Renal pelvis (tissue), 4 donors: ENCODE measurements around the gene SRSF8. TPM values are rescaled to one million over a fixed set of nuclear protein-coding genes. Genes with fewer than 3 reads are reported as not detected.
"Not testable (repeated sequence)": the region's sequence is repeated elsewhere in the genome, so short reads cannot be mapped to it uniquely, and the experiment has no call there.

ENCODE experiments used
- DNase-seq: peaks from one replicate; pipeline ENCODE4 v3.0.0-alpha.2; 2013
- polyA plus RNA-seq, 3 donors: library from polyadenylated mRNA; unstranded; fragments of 120-200 nt; gene quantifications; one replicate each; pipeline ENCODE4 v1.2.1, GENCODE V29; 2013; ENCODE audit not compliant: insufficient read length in 3 of 3

The SRSF8 gene
- polyA plus RNA-seq, 3 donors: 55.3 to 64.3 (median 56.3) TPM

DNA sequence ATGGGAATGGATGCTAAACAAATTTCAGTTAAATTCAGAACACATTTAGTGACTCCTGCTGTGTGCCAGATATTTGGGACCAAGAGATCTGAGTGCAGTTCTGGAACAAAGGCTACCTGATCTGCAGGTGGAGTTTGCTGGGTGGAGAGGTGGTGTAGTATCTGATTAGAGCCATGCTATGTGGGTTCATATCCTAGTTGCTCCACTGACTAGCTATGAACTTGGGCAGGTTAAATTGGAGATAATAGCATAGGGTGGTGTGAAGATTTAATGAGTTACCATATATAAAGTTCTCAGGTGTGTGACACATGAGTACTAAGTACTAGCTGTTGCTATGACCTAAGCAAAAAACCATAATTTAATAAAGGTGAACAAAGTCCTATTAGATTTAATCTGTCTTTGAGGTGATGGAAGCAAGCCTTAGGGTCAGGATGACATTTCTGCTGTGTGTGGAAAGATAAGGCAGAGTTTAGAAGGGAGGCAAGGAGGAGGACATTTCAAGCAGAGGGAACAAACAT lies 25.0 kb downstream of the SRSF8 start:
- DNase-seq: no peak

DNA sequence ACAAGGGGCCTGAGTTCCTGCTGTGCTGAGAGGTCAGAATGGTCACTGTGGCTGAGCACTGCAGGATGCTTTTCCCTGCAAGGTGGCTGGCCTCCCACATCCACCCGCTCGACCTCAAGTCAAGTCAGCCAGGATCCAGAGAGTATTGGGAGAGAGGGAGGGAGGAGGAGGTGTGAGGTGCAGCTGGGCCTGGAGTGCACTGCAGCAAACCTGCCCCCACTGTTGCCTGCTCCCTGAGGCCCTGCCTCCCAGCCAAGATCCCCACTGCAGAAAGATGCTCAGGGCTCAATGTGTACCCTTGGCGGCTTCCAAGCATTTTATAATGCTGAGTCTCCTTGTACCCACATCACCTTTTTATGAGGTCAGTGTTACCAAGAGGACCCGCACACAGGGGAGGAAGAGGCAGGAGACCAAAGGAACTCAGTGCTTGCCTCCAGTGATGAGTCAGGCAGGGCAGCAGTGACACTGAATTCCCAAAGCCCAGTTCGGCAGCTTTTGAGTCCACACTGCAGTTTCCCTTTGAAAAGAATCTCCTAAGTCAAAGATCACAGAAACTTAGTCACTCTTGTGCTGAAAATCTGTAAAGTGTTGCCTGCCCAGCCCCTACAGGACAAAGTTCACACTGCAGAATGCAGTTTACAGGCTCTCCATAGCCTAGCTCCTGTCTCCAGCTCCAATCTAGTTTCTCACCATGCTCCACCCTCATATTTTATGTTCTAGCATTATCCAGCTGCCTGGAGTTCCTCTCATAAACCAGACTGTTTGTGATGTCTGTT lies 26.0 kb downstream of the SRSF8 start:
- DNase-seq: no peak

DNA sequence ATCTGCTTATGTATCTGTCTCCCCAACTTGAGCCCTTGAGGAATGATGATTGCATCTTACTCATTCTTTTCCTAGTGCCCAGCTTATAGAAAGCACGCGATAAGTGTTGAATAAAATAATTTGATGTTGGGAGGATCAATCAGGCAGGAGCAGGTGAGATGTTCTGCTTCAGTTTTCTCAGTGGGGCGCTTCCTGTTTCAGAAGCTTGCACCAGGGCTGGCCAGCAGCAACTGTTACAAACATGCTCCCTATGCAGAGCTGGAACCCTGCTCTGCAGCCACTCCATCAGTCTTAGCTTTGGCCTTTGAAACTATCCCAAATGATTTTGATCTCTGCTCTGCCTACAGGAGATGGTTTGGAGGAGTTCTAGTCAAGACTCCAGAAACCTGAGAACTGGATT lies 26.8 kb downstream of the SRSF8 start:
- DNase-seq: no peak

DNA sequence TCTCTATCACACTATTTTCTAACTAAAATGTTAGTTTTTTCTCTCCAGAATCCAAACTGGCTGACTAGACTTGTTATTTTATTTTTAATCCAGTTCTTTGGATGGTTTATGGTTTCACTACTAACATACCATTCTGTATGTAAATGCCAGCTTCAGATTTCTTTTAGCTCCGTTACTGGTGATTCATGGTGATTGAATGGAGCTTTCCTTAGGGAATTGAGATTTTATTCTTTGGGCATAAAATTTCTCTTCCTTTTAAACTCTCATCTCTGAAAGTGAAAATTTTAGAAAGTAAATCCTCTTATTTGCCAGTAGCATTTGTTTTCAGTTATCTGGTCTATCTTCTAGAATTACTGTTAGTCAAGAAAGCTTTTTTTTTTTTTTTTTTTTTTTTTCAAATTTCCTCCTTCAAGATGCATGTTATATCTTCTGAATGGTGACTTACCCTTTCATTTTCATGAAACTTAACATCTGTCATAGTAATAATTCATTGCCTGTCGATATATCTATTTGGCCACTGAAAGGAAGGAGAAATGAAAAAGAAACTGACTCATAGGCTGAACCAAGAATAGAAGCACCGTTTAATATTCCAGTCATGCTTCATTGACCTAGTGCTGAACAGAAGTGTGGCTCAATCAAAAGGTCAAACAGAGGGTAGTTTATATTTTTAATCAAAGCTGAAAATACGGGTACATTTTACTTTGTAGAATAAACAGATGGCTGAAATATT lies 29.3 kb downstream of the SRSF8 start:
- no peak for DNase-seq

DNA sequence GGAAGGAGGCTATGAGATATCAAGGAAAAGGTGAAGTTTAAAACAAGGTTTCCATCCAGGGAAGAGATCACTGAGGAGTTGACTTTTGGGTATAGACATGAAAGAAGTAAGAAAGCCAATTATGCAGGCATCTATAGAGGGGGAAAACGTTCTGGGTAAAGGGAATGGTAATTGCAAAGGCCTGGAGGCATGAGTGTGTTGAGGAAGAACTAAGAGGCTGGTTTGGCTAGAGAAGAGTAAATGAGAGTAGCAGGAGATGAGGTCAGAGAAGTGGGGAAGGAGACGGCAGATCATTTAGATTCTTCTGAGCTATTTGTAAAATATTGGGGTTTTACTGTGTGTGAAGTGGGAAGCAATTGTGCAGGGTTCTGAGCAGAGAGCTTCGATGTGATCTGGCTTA lies 30.5 kb downstream of the SRSF8 start:
- no peak for DNase-seq

DNA sequence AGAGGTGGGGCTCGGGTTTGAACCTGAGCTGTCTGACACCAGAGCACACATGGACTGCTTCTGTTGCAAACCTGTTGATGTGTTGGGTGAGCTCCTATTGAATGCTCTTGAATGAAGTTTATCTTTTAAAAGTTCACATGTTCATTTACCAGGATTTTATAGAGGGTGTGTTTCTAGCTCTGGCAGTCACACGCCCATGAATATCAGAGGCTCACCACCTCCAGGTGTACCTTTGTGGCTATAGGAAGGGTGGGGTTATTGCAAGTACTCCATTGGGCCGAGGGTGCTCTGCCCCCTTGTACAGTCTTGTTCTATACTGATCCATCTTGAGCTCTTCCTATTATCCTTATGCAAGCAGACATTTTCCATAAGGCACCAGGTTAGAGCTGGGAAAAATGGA lies 32.1 kb downstream of the SRSF8 start:
- DNase-seq: no peak

DNA sequence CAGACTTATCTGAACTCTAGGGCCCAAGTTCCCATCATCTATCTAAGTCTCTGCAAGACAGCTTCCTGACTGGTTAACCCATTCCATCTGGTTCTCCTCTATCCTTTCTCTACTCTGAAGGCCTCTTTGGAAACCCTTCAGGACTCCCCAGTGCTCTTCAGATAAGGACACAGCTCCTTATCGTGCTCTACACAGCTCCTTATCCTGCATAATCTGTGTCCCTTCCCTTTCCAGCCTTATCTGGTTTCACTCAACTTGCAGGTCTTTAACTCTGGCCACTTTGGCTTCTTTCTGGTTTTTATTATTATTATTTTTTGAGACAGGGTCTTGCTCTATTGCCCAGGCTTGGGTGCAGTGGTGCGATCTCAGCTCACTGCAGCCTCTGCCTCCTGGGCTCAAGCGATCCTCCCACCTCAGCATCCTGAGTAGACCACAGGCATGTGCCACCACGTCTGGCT lies 33.5 kb downstream of the SRSF8 start:
- no peak for DNase-seq

DNA sequence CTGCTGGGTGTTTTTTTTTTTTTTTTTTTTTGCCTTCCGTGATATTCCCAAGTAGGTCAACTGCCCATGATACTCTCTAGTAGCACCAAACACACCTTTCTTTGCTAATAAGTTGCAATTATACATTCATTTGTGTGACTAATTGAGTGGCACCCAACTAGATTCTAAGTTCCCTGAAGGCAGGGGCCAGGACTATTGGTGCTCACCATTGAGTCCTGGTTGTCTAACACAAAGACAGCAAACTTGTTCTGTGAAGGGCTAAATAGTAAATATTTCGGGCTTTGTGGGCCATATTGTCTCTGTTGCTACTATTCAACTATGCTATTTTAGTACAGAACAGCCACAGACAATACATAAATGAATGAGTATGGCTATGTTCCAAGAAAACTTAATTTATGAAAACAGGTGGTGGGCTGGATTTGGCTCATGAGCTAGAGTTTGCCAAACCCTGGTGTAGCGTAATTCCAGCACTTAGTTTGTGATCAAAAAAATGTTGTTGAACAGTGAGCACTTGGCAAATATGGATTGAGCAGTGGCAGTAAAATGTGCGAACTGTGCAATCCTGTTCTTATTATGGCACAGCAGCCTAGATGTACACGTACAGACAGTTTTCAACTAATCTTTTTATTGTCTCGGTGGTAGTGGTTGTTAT lies 34.3 kb downstream of the SRSF8 start:
- no peak for DNase-seq

DNA sequence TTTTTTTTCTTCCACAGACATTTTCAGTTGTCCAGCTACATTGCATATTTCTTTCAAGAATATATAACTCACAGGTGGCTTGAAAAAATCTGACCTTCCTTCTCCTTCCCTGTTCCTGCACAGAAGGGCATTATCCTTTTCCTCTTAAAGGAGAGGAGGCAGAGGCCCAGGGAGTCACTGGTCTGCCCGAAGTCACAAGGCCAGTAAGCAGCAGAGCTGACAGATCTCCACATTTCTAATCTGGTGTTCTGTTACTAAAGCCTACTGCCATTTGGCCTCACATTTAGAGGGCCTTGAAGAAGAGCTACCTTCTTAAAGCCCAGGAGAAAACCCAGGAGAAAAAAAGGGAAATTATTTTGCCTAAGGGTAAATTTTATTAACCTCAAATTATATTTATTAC lies 35.2 kb downstream of the SRSF8 start:
- DNase-seq: no peak

DNA sequence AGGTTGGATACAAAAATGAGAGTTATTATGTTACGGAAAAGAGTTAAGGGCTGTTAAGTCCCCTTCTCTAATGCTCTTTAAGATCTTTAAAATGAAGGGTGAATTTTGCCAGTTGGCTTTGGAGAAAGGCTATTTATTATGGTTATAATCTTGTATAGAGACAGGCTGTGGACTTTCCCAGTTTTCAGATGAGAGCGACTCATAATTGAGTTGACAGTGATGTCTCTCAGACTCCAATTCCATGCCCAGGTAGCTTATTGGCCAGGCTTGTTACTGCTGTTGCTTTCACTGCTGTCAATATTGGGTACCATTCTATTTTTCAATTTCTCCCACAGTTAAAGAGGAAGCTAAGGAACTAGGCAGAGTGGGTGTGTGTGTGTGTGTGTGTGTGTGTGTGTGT lies 36.0 kb downstream of the SRSF8 start:
- DNase-seq: no peak

DNA sequence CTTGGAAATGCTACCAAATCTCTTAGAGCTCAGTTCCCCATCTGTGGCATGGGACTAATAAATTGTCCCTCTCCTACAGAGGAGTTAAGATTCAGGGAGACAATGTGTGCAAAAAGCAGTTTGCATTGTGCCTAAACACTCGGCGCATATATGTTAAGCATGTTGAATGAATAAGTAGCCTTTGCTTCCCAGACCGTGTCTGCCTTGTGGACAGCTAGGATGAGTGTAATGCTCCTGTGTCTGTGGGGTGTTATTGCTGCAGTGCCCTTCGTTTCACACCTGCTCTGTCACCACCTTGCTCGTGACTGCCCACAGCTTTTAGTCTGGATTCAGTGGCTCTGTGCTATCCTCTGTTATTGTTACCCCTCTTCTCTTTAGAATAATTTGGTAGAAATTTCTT lies 37.0 kb downstream of the SRSF8 start:
- DNase-seq: no peak

DNA sequence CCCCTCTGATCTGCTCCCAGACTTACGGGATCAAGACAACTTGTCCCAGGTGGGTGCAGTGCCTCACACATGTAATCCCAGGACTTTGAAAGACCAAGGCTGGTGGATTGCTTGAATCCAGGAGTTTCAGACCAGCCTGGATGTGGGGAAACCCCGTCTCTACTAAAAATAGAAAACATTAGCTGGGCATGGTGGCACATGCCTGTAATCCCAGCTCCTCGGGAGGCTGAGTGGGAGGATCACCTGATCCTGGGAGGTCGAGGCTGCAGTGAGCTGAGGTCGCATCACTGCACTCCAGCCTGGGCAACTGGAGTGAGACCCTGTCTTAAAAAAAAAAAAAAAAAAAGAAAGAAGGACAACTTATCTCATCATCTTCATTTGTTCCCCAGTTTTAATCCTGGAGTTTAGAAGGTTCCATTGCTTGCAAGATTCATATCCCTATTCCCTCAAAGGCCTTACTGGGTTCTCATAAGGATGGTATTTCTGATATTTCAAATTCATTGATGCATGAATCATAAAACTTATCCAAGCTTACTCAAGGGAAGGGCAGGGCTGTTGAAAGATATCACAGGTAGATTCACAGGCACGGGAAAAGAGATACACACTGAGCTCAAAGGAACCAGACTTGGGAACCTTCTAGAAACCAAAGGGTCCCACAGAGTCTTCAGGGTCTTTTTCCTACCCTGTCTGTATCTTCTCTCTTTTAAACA lies 37.6 kb downstream of the SRSF8 start:
- no peak for DNase-seq

DNA sequence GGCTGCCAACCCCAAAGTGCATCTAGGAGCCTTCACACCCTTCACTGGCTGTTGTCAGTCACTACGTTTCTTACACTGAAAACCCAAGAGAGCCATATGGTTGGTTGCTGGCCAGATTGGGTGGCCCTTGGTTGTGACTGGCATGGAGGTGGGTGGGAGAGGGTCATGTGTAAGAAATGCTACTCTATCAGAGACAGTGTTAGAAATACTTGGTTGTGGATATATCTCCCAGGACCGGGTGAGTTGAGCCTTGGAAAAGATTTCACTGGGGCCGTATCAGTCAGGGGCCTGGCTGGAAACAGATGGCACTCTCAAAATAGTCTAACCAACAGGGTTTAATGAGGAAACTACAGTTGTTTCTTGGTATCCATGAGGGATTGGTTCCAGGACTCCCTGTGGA lies 38.1 kb downstream of the SRSF8 start:
- no peak for DNase-seq

DNA sequence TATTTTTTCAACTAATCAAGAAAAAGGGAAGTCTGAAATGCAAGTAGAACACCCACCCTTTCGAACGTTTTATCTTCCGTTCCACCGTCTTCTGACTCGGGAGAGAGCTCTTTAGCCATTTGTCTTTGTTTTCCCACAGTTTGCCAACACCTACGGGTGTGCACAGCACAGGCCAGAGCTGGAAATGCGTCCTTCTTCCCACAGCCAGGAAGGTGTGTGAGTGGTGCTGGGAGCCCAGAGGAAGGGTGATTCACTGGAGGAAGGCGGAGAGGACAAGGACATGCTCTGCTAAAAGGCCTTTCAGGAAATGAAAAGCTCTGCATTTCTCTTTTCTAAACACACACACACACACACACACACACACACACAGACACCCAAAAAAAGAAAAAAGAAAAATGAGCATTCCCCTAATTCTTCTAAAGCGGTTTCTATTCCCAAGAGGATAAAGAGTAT lies 41.5 kb downstream of the SRSF8 start:
- no peak for DNase-seq

DNA sequence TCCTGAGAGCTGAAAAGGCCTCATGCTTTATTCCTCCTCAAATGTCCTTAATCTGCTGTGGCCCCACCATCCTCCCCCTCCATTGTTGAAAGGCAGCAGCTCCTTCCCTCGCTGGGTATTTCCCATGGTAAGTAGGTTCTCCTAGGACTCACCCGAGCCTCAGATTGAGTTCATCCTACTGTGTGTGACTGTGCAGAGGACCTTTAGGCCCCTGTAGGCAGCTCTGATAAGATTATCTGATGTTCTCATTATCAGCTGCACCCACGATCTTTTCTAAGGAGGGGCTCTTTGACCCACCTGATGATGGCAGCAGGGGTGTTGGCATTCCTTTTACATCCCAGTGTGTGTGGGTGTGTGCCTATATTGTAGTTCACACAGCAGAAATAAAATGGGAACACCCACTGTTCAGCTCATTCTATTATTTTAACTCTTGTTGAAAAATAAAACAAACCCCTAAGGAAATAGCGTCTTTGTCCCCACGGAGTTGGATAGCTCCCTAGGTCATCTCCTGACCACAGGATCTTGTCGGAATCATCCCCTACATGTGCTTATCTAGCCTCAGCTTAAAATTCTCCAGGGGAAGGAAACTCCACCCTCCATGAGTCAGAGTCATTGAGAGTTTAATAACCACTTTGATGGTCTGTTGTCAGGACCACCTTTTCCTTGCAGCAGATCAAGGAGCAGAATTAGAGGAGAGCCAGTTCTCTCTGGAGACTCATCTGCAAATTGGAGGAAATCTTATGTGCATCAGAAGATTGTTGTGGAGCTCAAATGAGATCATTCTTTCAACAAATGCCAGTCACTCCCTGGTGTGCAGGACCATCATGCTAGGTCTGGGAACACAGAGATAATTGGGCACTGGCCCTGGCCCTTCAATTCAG lies 42.2 kb downstream of the SRSF8 start:
- DNase-seq: no peak

DNA sequence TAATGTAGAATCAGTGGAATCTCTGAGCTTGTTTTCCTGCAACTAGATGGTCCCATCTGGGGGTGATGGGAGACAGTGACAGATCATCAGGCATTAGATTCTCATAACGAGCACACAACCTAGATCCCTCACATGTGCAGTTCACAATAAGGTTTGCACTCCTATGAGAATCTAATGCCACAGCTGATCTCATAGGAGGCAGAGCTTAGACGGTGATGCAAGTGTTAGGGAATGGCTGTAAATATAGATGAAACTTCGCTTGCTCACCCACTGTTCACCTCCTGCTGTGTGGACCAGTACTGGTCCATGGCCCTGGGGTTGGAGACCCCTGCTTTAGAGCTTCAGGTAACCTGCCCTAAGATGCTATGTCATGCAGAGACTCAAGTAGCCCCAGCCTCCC lies 44.8 kb downstream of the SRSF8 start:
- not testable (repeated sequence) for DNase-seq

DNA sequence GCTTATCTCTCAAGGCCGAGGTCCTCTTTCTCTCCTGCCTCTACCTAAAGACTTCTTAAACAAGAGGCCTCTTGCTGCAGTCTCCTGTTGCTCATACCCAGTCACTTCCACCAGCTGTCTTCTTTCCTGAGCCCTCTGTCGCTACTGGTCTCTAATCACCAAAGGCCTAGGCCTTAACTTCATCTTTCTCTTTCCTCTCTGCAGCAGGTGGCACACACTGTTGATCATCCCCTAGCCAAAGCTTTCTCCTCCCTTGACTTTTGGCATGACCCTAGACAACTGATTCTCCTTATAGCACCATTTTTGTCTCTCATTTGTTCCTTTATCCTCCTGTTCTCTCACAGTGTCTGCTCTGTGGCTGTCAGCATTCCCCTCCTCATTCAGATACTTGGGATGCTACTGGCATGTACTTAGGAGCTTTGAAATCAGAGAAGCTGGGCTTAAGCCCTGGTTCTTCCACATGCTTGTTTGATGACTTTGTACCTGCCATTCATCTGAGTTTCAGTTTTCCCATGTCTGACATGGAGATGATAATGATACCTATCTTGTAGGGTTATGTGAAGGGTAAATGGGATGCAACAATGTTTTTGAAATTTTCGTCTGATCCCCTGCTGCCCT lies 45.3 kb downstream of the SRSF8 start:
- no peak for DNase-seq

DNA sequence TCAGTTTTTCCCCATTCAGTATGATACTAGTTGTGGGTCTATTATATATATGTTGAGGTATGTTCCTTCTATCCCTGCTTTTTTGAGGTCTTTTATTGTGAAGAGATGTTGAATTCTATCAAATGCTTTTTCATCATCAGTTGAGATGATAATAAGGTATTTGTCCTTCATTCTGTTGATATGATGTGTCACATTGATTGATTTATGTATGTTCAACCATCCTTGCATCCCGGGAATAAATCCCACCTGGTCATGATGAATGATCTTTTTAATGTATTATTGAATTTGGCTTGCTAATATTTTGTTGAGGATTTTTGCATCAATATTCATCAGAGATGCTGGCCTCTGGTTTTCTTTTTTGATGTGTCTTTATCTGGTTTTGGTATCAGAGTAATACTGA lies 48.9 kb downstream of the SRSF8 start:
- no peak for DNase-seq

DNA sequence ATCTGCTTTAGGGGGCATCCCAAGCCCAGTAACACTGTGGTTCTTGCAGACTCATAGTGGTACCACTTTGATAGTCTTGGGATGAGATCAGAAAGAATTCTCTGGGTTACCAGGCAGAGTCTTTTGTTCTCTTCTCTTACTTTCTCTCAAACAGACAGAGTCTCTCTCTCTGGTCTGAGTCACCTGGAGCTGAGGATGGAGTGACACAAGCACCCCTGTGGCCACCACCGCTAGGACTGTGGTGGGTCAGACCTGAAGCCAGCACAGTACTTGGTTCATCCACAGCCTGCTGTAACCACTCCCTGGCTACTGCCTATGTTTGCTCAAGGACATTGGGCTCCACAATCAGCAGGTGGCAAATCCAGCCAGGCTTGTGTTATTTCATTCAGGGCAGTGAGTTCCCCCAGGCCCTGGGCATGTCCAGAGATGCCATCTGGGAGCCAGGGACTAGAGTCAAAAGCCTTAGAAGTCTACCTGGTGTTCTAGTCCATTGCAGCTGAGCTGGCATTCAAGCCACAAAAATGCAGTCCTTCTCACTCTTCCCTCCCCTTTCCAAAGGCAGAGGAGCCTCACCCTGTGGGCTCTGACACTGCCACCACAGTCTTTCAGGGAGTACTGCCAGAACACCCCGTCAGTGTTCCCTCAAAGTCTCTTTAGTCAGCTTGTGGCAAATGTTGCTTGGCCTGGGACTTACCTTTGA lies 52.8 kb downstream of the SRSF8 start:
- no peak for DNase-seq
